SU-DHL-6 (cell line): ENCODE measurements around the gene DDX41.
A peak's percentile ranks its signal among the peaks of the same experiment; 100 is the strongest.

Experiments used
- H2AFZ ChIP-seq: fragments of 200-600 bp; sonication (generic); 2 replicates; pipeline ENCODE4 v1.6.1; 2014; ENCODE audit warnings: low read depth, mild to moderate bottlenecking, moderate library complexity, mixed read lengths, antibody characterized with exemption, low read length; ENCODE audit not compliant: severe bottlenecking
- H3F3A ChIP-seq: fragments of 200-600 bp; shearing (Covaris generic); 2 replicates; pipeline ENCODE4 v1.6.0; 2016; ENCODE audit warnings: antibody characterized with exemption, mild to moderate bottlenecking; ENCODE audit not compliant: insufficient read depth
- H3K27ac ChIP-seq: fragments of 200-600 bp; sonication (generic); 2 replicates; pipeline ENCODE4 v1.5.1; 2016; ENCODE audit warnings: low read depth, mild to moderate bottlenecking, low read length, moderate library complexity, mixed read lengths
- H3K27me3 ChIP-seq: fragments of 200-600 bp; sonication (generic), shearing (Covaris generic); 2 replicates; pipeline ENCODE4 v1.6.0; 2014; ENCODE audit warnings: mild to moderate bottlenecking, low read length
- H3K36me3 ChIP-seq: fragments of 200-600 bp; sonication (generic); 2 replicates; pipeline ENCODE4 v1.6.1; 2014; ENCODE audit warnings: mild to moderate bottlenecking, low read length, mixed read lengths
- H3K4me2 ChIP-seq: fragments of 300-600, 200-600 bp; shearing (Covaris generic), sonication (generic); 2 replicates; pipeline ENCODE4 v1.6.0; 2014; ENCODE audit warnings: low read length, low read depth, mild to moderate bottlenecking; ENCODE audit not compliant: poor library complexity, severe bottlenecking
- H3K4me3 ChIP-seq: fragments of 200-600 bp; sonication (generic); 2 replicates; pipeline ENCODE4 v1.5.1; 2014; ENCODE audit warnings: antibody characterized with exemption, low read length, mild to moderate bottlenecking, mixed read lengths; ENCODE audit not compliant: insufficient read depth, poor library complexity, severe bottlenecking
- H3K79me2 ChIP-seq: fragments of 200-600 bp; sonication (generic); 2 replicates; pipeline ENCODE4 v1.6.1; 2014; ENCODE audit warnings: mild to moderate bottlenecking, low read length, moderate library complexity; ENCODE audit not compliant: insufficient read depth
- H3K9ac ChIP-seq: fragments of 200-600 bp; sonication (generic); 2 replicates; pipeline ENCODE4 v1.7.0; 2014; ENCODE audit warnings: mild to moderate bottlenecking, low read length
- H3K9me2 ChIP-seq: fragments of 200-600 bp; sonication (generic); replicated peaks from 2 replicates; pipeline ENCODE4 v1.6.1; 2014; ENCODE audit warnings: low read length; ENCODE audit not compliant: insufficient read depth
- H3K9me3 ChIP-seq: fragments of 200-600 bp; sonication (generic); 2 replicates; pipeline ENCODE4 v1.6.1; 2014; ENCODE audit warnings: low read length, mixed read lengths; ENCODE audit not compliant: insufficient read depth
- H4K20me1 ChIP-seq: fragments of 200-600 bp; sonication (generic); 2 replicates; pipeline ENCODE4 v1.6.1; 2014; ENCODE audit warnings: low read depth, mild to moderate bottlenecking, antibody characterized with exemption, low read length, moderate library complexity, mixed read lengths
- CTCF ChIP-seq: fragments of 200-600 bp; sonication (generic); IDR thresholded peaks from one replicate; pipeline ENCODE4 v1.5.1; 2017; ENCODE audit warnings: antibody characterized with exemption, mild to moderate bottlenecking, low read length, moderate library complexity; ENCODE audit not compliant: insufficient read depth, poor library complexity, severe bottlenecking
- EZH2phosphoT487 ChIP-seq: fragments of 200-600 bp; sonication (generic), shearing (Covaris generic); conservative IDR thresholded peaks from 2 replicates; pipeline ENCODE4 v1.6.1; 2018; ENCODE audit warnings: mild to moderate bottlenecking, antibody characterized with exemption, low read length, moderate library complexity, mixed read lengths

Gene DDX41

GRCh38 chr5:177554474-177555111 is 37.8 kb upstream of the DDX41 start, which contains the start of gene FAM193B:
Gene FAM193B (minus strand): TSS chr5:177554563. CDS start chr5:177554458, 105 bp downstream.
- peaks cover 45% of the 10 kb centered on the region for H3K79me2 ChIP-seq
- H3F3A ChIP-seq: no peaks in the 10 kb centered on the region
- H3K9ac ChIP-seq: peak within 1 kb of the TSS; percentile 85
- no peaks in the 10 kb centered on the region for H3K9me2 ChIP-seq
- no peaks in the 10 kb centered on the region for H3K9me3 ChIP-seq
- H4K20me1 ChIP-seq: no peaks in the 10 kb centered on the region
- peak within 1 kb of the TSS; percentile 45 for H3K27ac ChIP-seq
- TF ChIP-seq EZH2phosphoT487: no peak
- TF ChIP-seq CTCF: no peak
- 0 out of 2 replicates have a peak, but pooled peaks cover 5% of the 10 kb centered on the region for H3K36me3 ChIP-seq
- H2AFZ ChIP-seq: peak within 1 kb of the TSS; percentile 92
- H3K4me2 ChIP-seq: peak within 1 kb of the TSS; percentile 87
- peak within 1 kb of the TSS; percentile 87 for H3K4me3 ChIP-seq
- H3K27me3 ChIP-seq: no peaks in the 10 kb centered on the region

- Histone ChIP-seq H3K9me2 (no peaks in the 10 kb centered on the region), H3K9me3 (no peaks in the 10 kb centered on the region), H3F3A (no peaks in the 10 kb centered on the region), H4K20me1 (no peaks in the 10 kb centered on the region), H3K9ac (peak overlapping the region; percentile 85), H3K79me2 (peaks cover 48% of the 10 kb centered on the region), H2AFZ (peak overlapping the region; percentile 8), H3K4me2 (peak overlapping the region; percentile 87), H3K27me3 (no peaks in the 10 kb centered on the region), H3K27ac (peak overlapping the region; percentile 45), H3K4me3 (peak overlapping the region; percentile 87), H3K36me3 (0 out of 2 replicates have a peak, but pooled peaks cover 5% of the 10 kb centered on the region)
- no peak for TF ChIP-seq EZH2phosphoT487
- no peak for TF ChIP-seq CTCF
Observed at GRCh38 chr5:177553671-177554429, 37.1 kb upstream of the DDX41 start.

GRCh38 chr5:177552839-177553455 is 36.2 kb upstream of the DDX41 start:
- Histone ChIP-seq H3K79me2 (peaks cover 48% of the 10 kb centered on the region), H3F3A (no peaks in the 10 kb centered on the region), H3K9ac (peak overlapping the region; percentile 85)

More at GRCh38 chr5:177552839-177553455, 36.2 kb upstream of the DDX41 start:
- no peaks in the 10 kb centered on the region for H3K9me3 ChIP-seq
- peak overlapping the region; percentile 87 for H3K4me3 ChIP-seq
- no peak for TF ChIP-seq CTCF
- no peak for TF ChIP-seq EZH2phosphoT487
- H3K36me3 ChIP-seq: 0 out of 2 replicates have a peak, but pooled peaks cover 5% of the 10 kb centered on the region
- no peak overlapping the region for H2AFZ ChIP-seq
- peak overlapping the region; percentile 87 for H3K4me2 ChIP-seq
- H4K20me1 ChIP-seq: no peaks in the 10 kb centered on the region
- H3K27me3 ChIP-seq: no peaks in the 10 kb centered on the region
- no peaks in the 10 kb centered on the region for H3K9me2 ChIP-seq
- H3K27ac ChIP-seq: no peak overlapping the region
